K562 (cell line): ENCODE data around the gene LIX1L. TPM values are rescaled to one million over a fixed set of nuclear protein-coding genes. Genes with fewer than 3 reads are reported as not detected.

ENCODE experiments used
- CAMTA2 ChIP-seq: fragments of 250-450 bp; sonication (Bioruptor Pico); conservative IDR thresholded peaks from 2 replicates; pipeline ENCODE4 v1.5.1; 2022
- CREB1 ChIP-seq, 2 experiments: sonication (generic) in 1 of 2; formaldehyde crosslinking in 1 of 2; IDR thresholded peaks; 2 replicates each; pipeline versions ENCODE4 v1.6.1 to v1.8.0; 2012 to 2022; ENCODE audit warnings: inconsistent platforms in 1 of 2, mild to moderate bottlenecking in 1 of 2, missing genetic modification reagents in 1 of 2, moderate library complexity in 1 of 2
- CXXC5 ChIP-seq: fragments of 250-450 bp; sonication (Bioruptor Pico); IDR thresholded peaks from 2 replicates; pipeline ENCODE4 v1.8.0; 2022; ENCODE audit warnings: inconsistent platforms, mild to moderate bottlenecking, moderate library complexity
- DDX20 ChIP-seq: fragments of 450-650 bp; IDR thresholded peaks from 2 replicates; pipeline ENCODE4 v1.6.1; 2016; ENCODE audit warnings: missing genetic modification characterization, low read depth, mild to moderate bottlenecking, missing compliant biosample characterization, moderate library complexity
- HDAC8 ChIP-seq: fragments of 450-650 bp; IDR thresholded peaks from 2 replicates; pipeline ENCODE4 v1.6.1; 2016; ENCODE audit warnings: mild to moderate bottlenecking, missing genetic modification characterization, moderate library complexity, missing compliant biosample characterization
- KLF16 ChIP-seq: IDR thresholded peaks from 2 replicates; pipeline ENCODE4 v1.6.1; 2016; ENCODE audit warnings: antibody characterized with exemption
- NONO ChIP-seq, 2 experiments: fragments of 200-400 bp in 1 of 2; fragments of 450-650 bp in 1 of 2; formaldehyde crosslinking in 1 of 2; IDR thresholded peaks; 2 replicates each; pipeline ENCODE4 v1.6.1; 2017; ENCODE audit warnings: low read depth in 2 of 2, mild to moderate bottlenecking in 2 of 2, moderate library complexity in 2 of 2, low read length in 1 of 2
- PCBP1 ChIP-seq: fragments of 200-400 bp; formaldehyde crosslinking; IDR thresholded peaks from 2 replicates; pipeline ENCODE4 v1.6.1; 2018; ENCODE audit warnings: mild to moderate bottlenecking, low read depth, low read length; ENCODE audit not compliant: poor library complexity, severe bottlenecking
- RB1 ChIP-seq: fragments of 450-650 bp; IDR thresholded peaks from 2 replicates; pipeline ENCODE4 v1.6.1; 2017; ENCODE audit warnings: low read depth, mild to moderate bottlenecking
- SMARCA5 ChIP-seq: fragments of 450-650 bp; IDR thresholded peaks from 2 replicates; pipeline ENCODE4 v1.6.1; 2016
- STAT5B ChIP-seq: fragments of 250-450 bp; sonication (Bioruptor Pico); IDR thresholded peaks from 2 replicates; pipeline ENCODE4 v1.8.0; 2021; ENCODE audit warnings: mild to moderate bottlenecking, inconsistent platforms
- TCF3 ChIP-seq: sonication (generic); formaldehyde crosslinking; IDR thresholded peaks from 2 replicates; pipeline ENCODE4 v1.4.0; 2020; ENCODE audit warnings: mild to moderate bottlenecking, missing genetic modification reagents
- THRA ChIP-seq: fragments of 450-650 bp; IDR thresholded peaks from 2 replicates; pipeline ENCODE4 v1.6.1; 2017; ENCODE audit warnings: mild to moderate bottlenecking, moderate library complexity
- THRAP3 ChIP-seq: fragments of 450-650 bp; IDR thresholded peaks from 2 replicates; pipeline ENCODE4 v1.6.1; 2016; ENCODE audit warnings: mild to moderate bottlenecking, inconsistent platforms, borderline replicate concordance
- ZBTB1 ChIP-seq: sonication (generic); formaldehyde crosslinking; IDR thresholded peaks from 2 replicates; pipeline ENCODE4 v1.8.1; 2023; ENCODE audit warnings: missing genetic modification reagents, low read depth, mild to moderate bottlenecking, borderline replicate concordance
- ZNF3 ChIP-seq: fragments of 250-450 bp; sonication (Bioruptor Pico); IDR thresholded peaks from 2 replicates; pipeline ENCODE4 v1.5.0; 2021; ENCODE audit warnings: mild to moderate bottlenecking, moderate library complexity
- ZNF436 ChIP-seq: fragments of 250-450, 450-650 bp; sonication (Bioruptor Pico); formaldehyde crosslinking; IDR thresholded peaks from 2 replicates; pipeline ENCODE4 v1.7.0; 2020; ENCODE audit warnings: mild to moderate bottlenecking
- ZNF699 ChIP-seq: fragments of 250-450 bp; sonication (Bioruptor Pico); IDR thresholded peaks from 2 replicates; pipeline ENCODE4 v1.8.0; 2021; ENCODE audit warnings: mild to moderate bottlenecking, moderate library complexity; ENCODE audit not compliant: insufficient replicate concordance
- ZZZ3 ChIP-seq: fragments of 450-650 bp; IDR thresholded peaks from 2 replicates; pipeline ENCODE4 v1.6.1; 2016; ENCODE audit warnings: antibody characterized with exemption, mild to moderate bottlenecking, moderate library complexity
- polyA plus RNA-seq, 8 experiments: library from polyadenylated mRNA; depleted of rRNA in 4 of 8; stranded (reverse) in 5 of 8; unstranded in 3 of 8; fragments of >200 nt; fragmentation: Nextera tagmentation in 2 of 8; fragmentation: Illumina TruSeq in 1 of 8; extraction: Ambion mirVana in 2 of 8; extraction: Trizol in 1 of 8; gene quantifications; 2 replicates each; pipeline versions ENCODE4 v1.2.1 to v1.2.3, GENCODE V29; 2011 to 2014; ENCODE audit warnings: inconsistent platforms in 1 of 8, missing spikeins in 1 of 8
- total RNA-seq, 7 experiments: library from RNA; depleted of rRNA in 6 of 7; stranded (reverse); fragments of >200 nt in 6 of 7; fragmentation: Illumina TruSeq in 2 of 7; extraction: Trizol in 2 of 7; gene quantifications; 2 replicates each; pipeline versions ENCODE4 v1.2.1 to v1.2.3, GENCODE V29; 2011 to 2021; ENCODE audit warnings: low replicate concordance in 1 of 7
- TF ChIP-seq, protein P1 (sequence below): sonication (generic); formaldehyde crosslinking; IDR thresholded peaks from 2 replicates; pipeline ENCODE4 v1.8.1; 2023; ENCODE audit warnings: missing genetic modification reagents, mild to moderate bottlenecking, borderline replicate concordance
- TF ChIP-seq, protein P2 (sequence below): fragments of 250-450 bp; sonication (Bioruptor Pico); IDR thresholded peaks from 2 replicates; pipeline ENCODE4 v1.5.1; 2021; ENCODE audit warnings: mild to moderate bottlenecking

The LIX1L gene
- total and polyA plus RNA-seq, 9 of the 15 experiments (the other 6 are each of a cell fraction or from before 2014, with no cell fraction given), result 4.6 to 26.5 (median 12.5) TPM

DNA sequence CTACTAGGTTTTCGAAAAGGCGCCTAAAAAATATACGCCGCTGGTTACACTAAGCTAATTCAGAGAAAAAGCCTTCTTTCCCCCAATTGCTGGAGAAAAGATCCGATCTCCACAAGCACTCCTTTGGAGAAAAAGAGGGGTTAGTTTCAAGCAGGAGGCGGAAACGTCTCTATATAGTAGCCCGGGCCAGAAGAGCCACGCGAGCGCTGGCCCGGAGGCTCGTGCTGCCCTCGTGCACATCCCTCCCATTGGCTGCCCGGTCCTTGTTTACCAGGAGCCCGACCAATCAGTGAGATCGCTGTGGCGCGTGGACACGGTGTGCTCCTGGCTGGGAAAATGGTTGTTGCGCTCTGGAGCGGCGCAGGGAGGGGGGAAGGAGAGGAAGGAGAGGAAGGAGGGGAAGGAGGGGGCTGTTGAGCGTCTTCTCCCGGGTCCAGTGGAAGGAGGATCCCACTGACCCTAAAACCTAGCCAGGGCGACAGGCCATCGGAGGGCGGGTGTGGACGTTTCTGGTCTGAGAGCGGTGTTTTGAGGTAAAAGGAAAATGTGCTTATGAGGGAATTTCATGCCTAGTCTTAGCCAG is 38.7 kb upstream of the LIX1L start, which contains the start of gene TXNIP (continued):
- peak; percentile 72; the same call in 1 of the 2 replicates for TF ChIP-seq HDAC8
- peak; percentile 55 for TF ChIP-seq CREB1 (IDR thresholded peaks at IDR 0.05)
- TF ChIP-seq CREB1 (CRISPR knock-in tag; IDR thresholded peaks at IDR 0.05), result no peak; the same call in 1 of the 2 replicates
- peak; percentile 52 for TF ChIP-seq CXXC5
- no peak for TF ChIP-seq STAT5B (CRISPR knock-in tag)
- no peak; the same call in none of the 2 replicates for TF ChIP-seq TCF3 (CRISPR knock-in tag)
- no peak for TF ChIP-seq SMARCA5
- TF ChIP-seq ZNF3 (CRISPR knock-in tag), result no peak
- TF ChIP-seq, protein P1, sequence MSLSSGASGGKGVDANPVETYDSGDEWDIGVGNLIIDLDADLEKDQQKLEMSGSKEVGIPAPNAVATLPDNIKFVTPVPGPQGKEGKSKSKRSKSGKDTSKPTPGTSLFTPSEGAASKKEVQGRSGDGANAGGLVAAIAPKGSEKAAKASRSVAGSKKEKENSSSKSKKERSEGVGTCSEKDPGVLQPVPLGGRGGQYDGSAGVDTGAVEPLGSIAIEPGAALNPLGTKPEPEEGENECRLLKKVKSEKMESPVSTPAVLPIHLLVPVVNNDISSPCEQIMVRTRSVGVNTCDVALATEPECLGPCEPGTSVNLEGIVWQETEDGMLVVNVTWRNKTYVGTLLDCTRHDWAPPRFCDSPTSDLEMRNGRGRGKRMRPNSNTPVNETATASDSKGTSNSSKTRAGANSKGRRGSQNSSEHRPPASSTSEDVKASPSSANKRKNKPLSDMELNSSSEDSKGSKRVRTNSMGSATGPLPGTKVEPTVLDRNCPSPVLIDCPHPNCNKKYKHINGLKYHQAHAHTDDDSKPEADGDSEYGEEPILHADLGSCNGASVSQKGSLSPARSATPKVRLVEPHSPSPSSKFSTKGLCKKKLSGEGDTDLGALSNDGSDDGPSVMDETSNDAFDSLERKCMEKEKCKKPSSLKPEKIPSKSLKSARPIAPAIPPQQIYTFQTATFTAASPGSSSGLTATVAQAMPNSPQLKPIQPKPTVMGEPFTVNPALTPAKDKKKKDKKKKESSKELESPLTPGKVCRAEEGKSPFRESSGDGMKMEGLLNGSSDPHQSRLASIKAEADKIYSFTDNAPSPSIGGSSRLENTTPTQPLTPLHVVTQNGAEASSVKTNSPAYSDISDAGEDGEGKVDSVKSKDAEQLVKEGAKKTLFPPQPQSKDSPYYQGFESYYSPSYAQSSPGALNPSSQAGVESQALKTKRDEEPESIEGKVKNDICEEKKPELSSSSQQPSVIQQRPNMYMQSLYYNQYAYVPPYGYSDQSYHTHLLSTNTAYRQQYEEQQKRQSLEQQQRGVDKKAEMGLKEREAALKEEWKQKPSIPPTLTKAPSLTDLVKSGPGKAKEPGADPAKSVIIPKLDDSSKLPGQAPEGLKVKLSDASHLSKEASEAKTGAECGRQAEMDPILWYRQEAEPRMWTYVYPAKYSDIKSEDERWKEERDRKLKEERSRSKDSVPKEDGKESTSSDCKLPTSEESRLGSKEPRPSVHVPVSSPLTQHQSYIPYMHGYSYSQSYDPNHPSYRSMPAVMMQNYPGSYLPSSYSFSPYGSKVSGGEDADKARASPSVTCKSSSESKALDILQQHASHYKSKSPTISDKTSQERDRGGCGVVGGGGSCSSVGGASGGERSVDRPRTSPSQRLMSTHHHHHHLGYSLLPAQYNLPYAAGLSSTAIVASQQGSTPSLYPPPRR (CRISPR knock-in tag), result no peak
- no peak for TF ChIP-seq ZZZ3
- TF ChIP-seq, protein P2, sequence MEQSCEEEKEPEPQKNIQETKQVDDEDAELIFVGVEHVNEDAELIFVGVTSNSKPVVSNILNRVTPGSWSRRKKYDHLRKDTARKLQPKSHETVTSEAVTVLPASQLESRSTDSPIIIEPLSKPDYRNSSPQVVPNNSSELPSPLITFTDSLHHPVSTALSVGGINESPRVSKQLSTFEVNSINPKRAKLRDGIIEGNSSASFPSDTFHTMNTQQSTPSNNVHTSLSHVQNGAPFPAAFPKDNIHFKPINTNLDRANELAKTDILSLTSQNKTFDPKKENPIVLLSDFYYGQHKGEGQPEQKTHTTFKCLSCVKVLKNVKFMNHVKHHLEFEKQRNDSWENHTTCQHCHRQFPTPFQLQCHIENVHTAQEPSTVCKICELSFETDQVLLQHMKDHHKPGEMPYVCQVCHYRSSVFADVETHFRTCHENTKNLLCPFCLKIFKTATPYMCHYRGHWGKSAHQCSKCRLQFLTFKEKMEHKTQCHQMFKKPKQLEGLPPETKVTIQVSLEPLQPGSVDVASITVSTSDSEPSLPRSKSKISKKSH (CRISPR knock-in tag), result no peak
- TF ChIP-seq ZBTB1, result no peak
- TF ChIP-seq CAMTA2, result no peak
- no peak for TF ChIP-seq DDX20 (tag)
- peak; percentile 61 to 91; a peak in 3 of 4 replicates for TF ChIP-seq NONO (IDR thresholded peaks at IDR 0.05; ENCODE audit: low read depth in 2 of 2, low read length in 1 of 2)
- TF ChIP-seq THRA, result no peak
- TF ChIP-seq RB1, result peak; percentile 87
- no peak for TF ChIP-seq THRAP3
- TF ChIP-seq ZNF436, result no peak
- no peak for TF ChIP-seq ZNF699 (CRISPR knock-in tag)
- peak; percentile 98 for TF ChIP-seq PCBP1
- no peak for TF ChIP-seq KLF16
